Frontal cortex (tissue), 4 donors: ENCODE results near the gene CDKN2B-AS1. TPM values are rescaled to one million over a fixed set of nuclear protein-coding genes. Genes with fewer than 3 reads are reported as not detected.

Experiments used
- DNase-seq, 2 donors: peaks; one replicate each; pipeline ENCODE4 v3.0.0; 2012; ENCODE audit warnings: low spot score in 2 of 2
- FAIRE-seq: peaks from 2 replicates; lab custom pipeline; 2012; peaks lifted over from hg19 to GRCh38; lab: Jason Lieb, UNC
- total RNA-seq: library from RNA; depleted of rRNA; stranded (reverse); fragments of >200 nt; gene quantifications from one replicate; pipeline ENCODE4 v1.2.3, GENCODE V29; 2014
- donor health status: control.
- donor health status: control.
- donor health status: control.

The CDKN2B-AS1 gene
- total RNA-seq, 1 donor from 2014 or later: 0.41 TPM

DNA sequence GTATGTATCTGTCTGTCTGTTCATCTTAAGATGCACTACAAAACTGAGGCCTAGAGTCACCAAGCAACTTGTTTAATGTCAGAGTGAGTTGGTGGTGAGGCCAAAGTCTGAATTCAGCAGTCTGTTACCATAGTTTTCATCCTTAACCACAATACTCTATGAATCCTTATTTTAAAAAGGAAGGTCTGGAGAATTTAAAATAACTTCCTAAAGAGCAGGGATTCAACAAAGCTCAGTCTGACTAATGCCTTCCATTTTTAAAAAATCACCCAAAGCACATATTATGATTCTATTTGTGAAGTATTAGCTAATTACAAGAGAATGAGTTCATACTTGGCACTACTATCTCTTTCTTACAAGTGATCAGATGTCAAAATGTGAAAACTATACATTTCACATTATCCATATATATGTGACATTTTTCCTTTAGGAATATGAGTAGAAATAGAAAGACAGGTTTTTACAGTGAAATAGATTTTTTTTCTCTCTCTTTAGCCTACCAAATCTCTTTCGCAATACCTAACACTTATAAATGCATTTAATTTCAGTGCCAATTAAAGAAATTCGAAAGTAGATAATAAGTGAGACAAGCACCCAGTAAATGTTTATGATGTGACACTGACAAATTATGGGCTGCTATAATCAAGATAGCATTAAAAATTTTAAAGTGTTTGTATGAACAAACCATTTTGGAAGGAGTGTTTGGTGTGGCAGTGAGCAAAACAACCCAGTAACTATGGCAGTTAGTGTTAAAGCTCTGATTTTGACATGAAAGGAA, 116.8 kb downstream of the CDKN2B-AS1 start:
- FAIRE-seq (no peak), DNase-seq (no peak)

DNA sequence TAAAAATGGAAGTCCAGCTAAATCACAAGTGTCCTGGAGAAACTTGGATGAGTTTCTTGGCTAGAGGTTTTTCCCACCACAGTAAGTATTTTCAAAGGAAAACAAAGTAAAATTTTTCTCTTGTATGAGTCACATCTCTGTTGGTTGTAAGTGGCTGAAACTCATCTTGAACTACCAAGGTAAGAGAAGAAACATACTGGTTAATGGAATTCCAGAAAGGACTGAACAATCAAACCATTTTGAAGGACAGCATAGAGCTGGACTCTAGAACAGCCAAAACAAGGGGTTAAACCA, 117.3 kb downstream of the CDKN2B-AS1 start:
- FAIRE-seq: no peak
- no peak for DNase-seq

- FAIRE-seq (no peak), DNase-seq (no peak)
These were observed 118.6 kb downstream of the CDKN2B-AS1 start for GRCh38 chr9:22112870-22113821.

DNA sequence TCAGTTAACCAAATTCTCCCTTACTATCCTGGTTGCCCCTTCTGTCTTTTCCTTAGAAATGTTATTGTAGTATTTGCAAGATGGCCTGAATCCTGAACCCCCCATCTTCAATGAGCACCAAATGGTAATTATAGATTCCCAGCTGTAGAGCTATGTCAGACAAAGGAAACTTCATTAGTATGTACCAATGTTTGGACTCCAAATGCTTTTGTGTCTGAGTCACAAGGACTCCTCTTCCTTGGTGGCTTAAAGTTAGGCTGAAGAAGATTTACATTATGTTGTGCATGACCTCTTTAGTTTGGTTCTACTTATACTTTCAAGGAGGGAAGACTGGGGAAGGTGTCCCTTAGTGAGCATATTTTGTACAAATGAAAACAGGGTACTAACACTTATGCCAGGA, 120.4 kb downstream of the CDKN2B-AS1 start:
- FAIRE-seq (no peak), DNase-seq (no peak)

GRCh38 chr9:22116758-22117157, 122.2 kb downstream of the CDKN2B-AS1 start:
- no peak for FAIRE-seq
- no peak for DNase-seq

DNA sequence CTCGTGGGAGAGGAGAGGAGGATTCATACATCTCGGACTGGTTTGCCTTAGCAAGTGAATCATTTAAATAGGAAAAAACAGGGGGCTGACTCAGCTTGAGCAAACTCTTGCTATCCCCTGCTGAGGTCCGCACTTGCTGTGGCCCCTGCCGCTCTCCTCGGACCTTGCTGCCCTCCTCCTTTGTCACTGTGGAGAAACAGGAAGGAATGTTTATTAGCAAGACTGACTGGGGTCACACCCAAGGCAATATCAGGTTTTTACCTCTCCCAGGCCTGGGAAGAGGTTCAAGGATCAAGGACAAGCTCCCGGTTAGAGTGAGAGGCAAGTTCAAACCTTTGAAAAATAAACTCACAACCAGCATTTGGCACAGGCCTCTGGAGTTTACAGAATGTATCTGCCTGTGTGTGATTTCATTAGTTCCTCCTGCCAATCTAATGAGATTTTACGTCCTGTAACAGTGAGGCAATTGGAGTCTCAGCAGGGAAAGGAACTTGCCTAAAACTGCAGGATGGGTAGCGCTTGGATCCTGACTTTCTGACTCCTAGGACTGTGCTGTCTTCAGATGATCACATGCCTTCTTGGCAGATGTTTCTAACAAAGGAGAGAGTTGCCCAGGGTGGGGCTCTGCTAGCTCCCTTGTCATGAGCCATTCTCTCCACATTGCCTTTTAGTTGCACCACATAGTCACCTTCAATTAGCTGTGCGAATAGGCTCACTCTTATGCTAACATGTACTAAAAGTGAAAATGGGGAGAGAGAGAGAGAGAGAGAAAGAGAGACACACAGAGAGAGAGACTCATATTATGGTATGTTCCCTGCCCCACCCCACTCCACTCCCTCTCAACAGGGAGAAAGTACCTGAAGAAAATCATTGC, 123.2 kb downstream of the CDKN2B-AS1 start:
- FAIRE-seq (no peak), DNase-seq (no peak)

- FAIRE-seq (no peak), DNase-seq (no peak)
These were observed 124.4 kb downstream of the CDKN2B-AS1 start for GRCh38 chr9:22118810-22119521.

DNA sequence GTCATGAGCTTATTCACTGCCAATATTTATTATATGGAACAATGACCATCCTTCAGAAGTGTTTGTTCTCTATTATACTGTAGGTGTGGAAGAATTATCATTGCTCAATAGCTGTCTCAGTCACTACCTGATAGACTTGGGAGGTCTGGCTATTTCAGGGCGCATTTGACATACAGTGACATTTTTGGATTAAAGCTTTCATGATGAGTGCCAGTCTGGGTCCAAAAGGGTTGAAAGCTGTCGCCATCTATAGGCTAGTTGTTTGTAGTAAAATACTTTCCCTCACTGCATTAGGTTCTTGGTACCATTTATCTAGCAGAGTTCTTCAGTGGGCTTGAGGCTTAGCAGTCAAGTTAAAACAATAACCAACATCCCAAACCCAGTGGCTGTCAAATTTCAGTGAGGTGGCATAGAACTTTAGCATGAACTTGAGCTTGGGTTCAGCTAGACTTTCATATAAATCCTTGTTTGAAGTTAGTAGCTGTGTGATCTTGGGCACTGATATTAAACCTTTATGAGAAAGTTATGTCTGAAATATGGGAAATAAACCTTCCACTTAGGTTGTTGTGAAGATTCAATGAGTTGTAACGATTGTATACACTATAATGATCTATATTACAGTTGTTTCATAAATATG, 125.0 kb downstream of the CDKN2B-AS1 start:
- no peak for FAIRE-seq

GRCh38 chr9:22120159-22120549, 125.6 kb downstream of the CDKN2B-AS1 start:
- FAIRE-seq: no peak
- DNase-seq: no peak

More for the DNA sequence above, 125.0 kb downstream of the CDKN2B-AS1 start:
- DNase-seq: no peak

GRCh38 chr9:22120595-22120994, 126.0 kb downstream of the CDKN2B-AS1 start:
- DNase-seq: no peak
- no peak for FAIRE-seq

- DNase-seq (no peak), FAIRE-seq (no peak)
These were observed 129.8 kb downstream of the CDKN2B-AS1 start for GRCh38 chr9:22124263-22125011.

DNA sequence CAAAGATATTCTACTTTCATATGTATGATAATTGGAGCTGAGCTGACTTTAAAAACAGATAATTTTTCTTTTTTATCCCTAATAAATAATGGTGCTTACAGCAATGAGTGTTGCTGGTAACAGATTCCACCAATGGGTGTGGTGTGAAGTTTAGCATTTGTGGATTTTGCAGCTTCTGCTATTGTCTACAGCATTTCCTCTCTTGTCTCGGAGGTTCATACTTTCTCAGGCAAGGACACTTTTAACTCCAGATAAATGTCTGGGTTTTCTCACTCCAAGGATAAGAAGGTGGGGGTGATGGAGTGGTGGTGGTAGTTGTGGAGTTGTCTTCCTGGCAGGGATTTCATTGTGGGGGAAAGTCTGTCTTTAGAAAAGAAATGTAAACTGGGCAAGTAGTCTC, 134.5 kb downstream of the CDKN2B-AS1 start:
- DNase-seq (no peak), FAIRE-seq (no peak)

GRCh38 chr9:22129633-22130032, 135.0 kb downstream of the CDKN2B-AS1 start:
- FAIRE-seq (no peak), DNase-seq (no peak)

DNA sequence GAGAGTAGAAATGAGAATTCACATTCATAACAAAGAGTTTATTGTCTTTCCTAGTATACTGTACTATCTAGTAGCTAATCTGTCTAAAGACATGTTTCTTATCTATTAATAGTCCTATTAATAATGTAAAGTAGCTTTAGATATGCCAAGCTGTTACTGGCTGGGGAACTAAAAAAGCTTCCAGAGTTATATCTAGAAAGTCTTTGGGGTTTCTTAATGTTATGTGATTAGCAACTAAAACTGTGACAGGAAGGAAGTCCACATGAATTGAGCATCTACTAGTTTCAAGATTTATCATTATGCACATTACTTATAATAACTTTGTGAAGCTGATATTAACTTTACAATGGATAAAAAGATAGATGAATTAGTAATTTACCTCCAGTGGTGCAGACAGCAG, 137.2 kb downstream of the CDKN2B-AS1 start:
- DNase-seq: no peak

GRCh38 chr9:22134390-22134789, 139.8 kb downstream of the CDKN2B-AS1 start:
- FAIRE-seq (no peak), DNase-seq (no peak)

More for the DNA sequence above, 137.2 kb downstream of the CDKN2B-AS1 start:
- no peak for FAIRE-seq

DNA sequence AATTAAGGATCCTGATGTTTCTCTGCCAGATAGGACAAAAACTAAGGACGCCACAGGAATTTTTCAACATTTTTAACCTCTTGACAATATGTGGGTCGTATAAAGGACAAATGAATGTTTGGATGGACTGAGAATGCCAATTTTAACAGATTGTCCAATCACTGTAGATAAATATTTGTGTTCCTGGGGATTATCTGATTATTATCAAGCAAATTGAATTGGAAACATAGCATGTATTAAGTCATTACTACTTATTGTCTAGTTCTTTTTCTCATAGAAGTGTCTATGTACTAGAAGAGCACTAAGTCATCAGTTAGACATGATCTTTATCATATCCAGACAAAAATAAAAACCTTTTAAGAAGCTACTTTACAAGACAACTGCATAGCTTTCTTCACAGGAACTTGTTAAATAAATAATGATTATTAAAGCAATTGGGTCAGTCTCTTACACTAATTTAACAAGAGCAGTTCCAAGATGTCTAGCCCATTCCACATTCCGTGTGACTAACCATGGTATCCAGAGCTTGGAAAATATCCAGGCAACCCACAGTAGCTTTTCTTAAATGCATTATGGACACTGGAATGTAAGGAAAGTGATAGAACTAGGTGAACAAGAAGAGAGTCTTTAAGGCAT, 142.0 kb downstream of the CDKN2B-AS1 start:
- DNase-seq: no peak
- FAIRE-seq: no peak

- FAIRE-seq (no peak), DNase-seq (no peak)
These were observed 144.5 kb downstream of the CDKN2B-AS1 start for GRCh38 chr9:22138956-22139660.
